ENCODE results near the gene XRCC3.

- TF ChIP-seq CTCF (IDR thresholded peaks at IDR 0.05) (no peak), POLR2A (IDR thresholded peaks at IDR 0.05) (no peak)
Measured at GRCh38 chr14:103657471-103657870, 57.8 kb downstream of the XRCC3 start.

Data from lower leg skin (tissue), 3 donors.